Activated naive CD4-positive, alpha-beta T cell treated with anti-CD3 and anti-CD28 coated beads, Interleukin-2, amount 50 U/mL, for 72 hours (primary cell): ENCODE data around the gene DLG2. TPM values are rescaled to one million over a fixed set of nuclear protein-coding genes. Genes with fewer than 3 reads are reported as not detected.

Experiments used
- ATAC-seq, 2 donors: fragments of 150-1000 bp; cut with Tn5 transposase; 2 replicates each; pipeline ENCODE4 v1.10.0; 2021; ENCODE audit warnings: mild to moderate bottlenecking in 2 of 2, moderate library complexity in 2 of 2
- DNase-seq, 2 donors: peaks; one replicate each; pipeline ENCODE4 v3.0.0; 2021 to 2022; ENCODE audit warnings: low spot score in 2 of 2
- H3K27ac Mint-ChIP-seq, 2 donors: one replicate each; pipeline ENCODE4 v1.8.0; 2022; ENCODE audit warnings: mild to moderate bottlenecking in 2 of 2, mixed read lengths in 2 of 2
- H3K36me3 Mint-ChIP-seq, 2 donors: one replicate each; pipeline ENCODE4 v1.8.0; 2022; ENCODE audit warnings: mixed read lengths in 2 of 2
- H3K9me3 Mint-ChIP-seq, 2 donors: one replicate each; pipeline ENCODE4 v1.8.0; 2022; ENCODE audit warnings: mixed read lengths in 2 of 2
- total RNA-seq, 2 donors: library from RNA; stranded (reverse); gene quantifications; one replicate each; pipeline ENCODE4 v1.2.3, GENCODE V29; 2022

Gene DLG2
- total RNA-seq, 2 donors from 2014 or later: 4.2 to 5.4 TPM

GRCh38 chr11:84012171-84012826 is 1614.8 kb downstream of the DLG2 start:
- ATAC-seq (no peak), DNase-seq (no peak)
- H3K27ac Mint-ChIP-seq: no peak overlapping the region
- H3K36me3 Mint-ChIP-seq: no peaks in the 10 kb centered on the region
- H3K9me3 Mint-ChIP-seq: peaks cover 9 to 11% of the 10 kb centered on the region in 2 donors

GRCh38 chr11:84003181-84003580 is 1624.0 kb downstream of the DLG2 start:
- DNase-seq (no peak), ATAC-seq (no peak)
- Mint-ChIP-seq H3K36me3 (peaks cover 6 to 8% of the 10 kb centered on the region in 2 donors), H3K27ac (no peak overlapping the region), H3K9me3 (peaks cover 32 to 41% of the 10 kb centered on the region in 2 donors)

DNA sequence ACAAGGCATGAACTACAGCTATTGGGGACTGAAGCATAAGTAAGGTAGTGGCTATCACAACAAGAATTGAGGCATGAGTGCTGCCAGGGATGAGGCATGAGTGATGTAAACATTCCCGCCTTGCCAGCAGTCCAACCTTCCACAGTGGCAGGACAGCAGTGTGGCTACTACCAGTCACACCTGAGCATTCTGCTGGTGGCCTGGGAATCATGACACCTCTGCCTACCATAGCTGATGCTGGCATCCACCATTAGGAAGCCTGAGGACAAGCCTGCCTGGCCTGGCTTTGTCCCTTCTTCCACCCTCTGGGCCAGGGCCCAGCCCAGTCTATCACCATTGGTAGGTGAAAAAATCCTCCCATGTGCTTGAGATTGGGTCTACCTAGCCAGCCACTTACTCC is 1628.2 kb downstream of the DLG2 start:
- H3K9me3 Mint-ChIP-seq: peaks cover 26 to 48% of the 10 kb centered on the region in 2 donors
- DNase-seq (no peak), ATAC-seq (no peak)
- no peak overlapping the region for H3K27ac Mint-ChIP-seq
- H3K36me3 Mint-ChIP-seq: peaks cover 8 to 11% of the 10 kb centered on the region in 2 donors

DNA sequence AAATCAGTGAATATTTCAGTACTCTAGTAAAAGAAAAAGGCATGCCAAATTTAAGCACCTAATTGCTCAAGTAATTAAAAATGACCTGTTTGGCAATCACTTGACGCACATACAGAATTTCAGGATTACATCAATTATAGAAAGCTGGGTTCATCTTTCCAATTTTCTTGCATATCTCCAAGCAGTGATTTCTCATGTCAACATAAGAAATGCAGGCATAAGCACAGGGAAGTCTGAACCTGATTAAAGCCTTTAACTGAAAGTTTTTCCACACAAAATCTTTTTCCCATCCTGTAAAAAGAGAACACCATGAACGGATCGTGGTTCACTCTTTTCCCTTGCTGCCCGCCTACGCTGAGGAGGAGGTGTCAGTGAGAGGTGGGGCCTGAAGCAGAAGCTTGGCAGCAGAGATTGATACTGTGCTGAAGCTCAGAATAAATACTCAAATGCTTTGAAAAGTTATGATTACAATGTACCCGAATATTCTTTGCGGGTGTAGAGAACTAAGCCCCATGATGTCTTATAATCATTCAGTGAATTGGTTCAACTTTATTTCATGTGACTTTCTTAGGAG is 1636.9 kb downstream of the DLG2 start:
- H3K36me3 Mint-ChIP-seq: no peaks in the 10 kb centered on the region
- DNase-seq: no peak
- ATAC-seq: no peak
- H3K27ac Mint-ChIP-seq: no peak overlapping the region
- H3K9me3 Mint-ChIP-seq: peaks cover 4 to 22% of the 10 kb centered on the region in 2 donors

GRCh38 chr11:83982825-83983224 is 1644.3 kb downstream of the DLG2 start:
- Mint-ChIP-seq H3K27ac (no peak overlapping the region), H3K36me3 (no peaks in the 10 kb centered on the region), H3K9me3 (peaks cover 0 to 8% of the 10 kb centered on the region in 2 donors)
- DNase-seq (no peak), ATAC-seq (no peak)

GRCh38 chr11:83979593-83979992 is 1647.6 kb downstream of the DLG2 start:
- no peak for ATAC-seq
- Mint-ChIP-seq H3K36me3 (no peaks in the 10 kb centered on the region), H3K27ac (no peak overlapping the region), H3K9me3 (peaks cover 0 to 7% of the 10 kb centered on the region in 2 donors)
- no peak for DNase-seq

GRCh38 chr11:83978942-83979341 is 1648.2 kb downstream of the DLG2 start:
- no peak for ATAC-seq

DNA sequence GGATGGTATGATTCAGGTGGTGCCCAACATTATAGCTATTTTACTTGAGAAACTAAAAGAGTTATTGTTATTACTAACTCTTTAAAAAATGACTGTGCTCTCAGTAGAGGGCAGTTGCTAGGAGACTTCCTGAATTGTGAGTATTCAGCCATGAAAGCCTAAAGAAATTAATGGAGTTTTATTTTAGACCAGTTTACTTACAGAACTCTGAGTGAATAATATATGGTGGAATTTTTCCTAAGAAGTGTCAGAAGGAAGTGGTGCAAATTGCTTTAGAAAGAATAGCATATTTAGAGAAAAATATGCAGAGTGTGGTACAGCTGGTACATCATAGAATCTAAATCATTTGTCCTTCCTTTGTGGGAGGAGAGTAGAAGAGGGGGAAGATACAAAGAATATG is 1651.1 kb downstream of the DLG2 start:
- no peaks in the 10 kb centered on the region for H3K36me3 Mint-ChIP-seq
- H3K9me3 Mint-ChIP-seq: peaks cover 3 to 10% of the 10 kb centered on the region in 2 donors
- no peak for ATAC-seq
- DNase-seq: no peak
- no peak overlapping the region for H3K27ac Mint-ChIP-seq

More at GRCh38 chr11:83978942-83979341, 1648.2 kb downstream of the DLG2 start:
- DNase-seq: no peak
- peaks cover 0 to 7% of the 10 kb centered on the region in 2 donors for H3K9me3 Mint-ChIP-seq
- H3K27ac Mint-ChIP-seq: no peak overlapping the region
- H3K36me3 Mint-ChIP-seq: no peaks in the 10 kb centered on the region

DNA sequence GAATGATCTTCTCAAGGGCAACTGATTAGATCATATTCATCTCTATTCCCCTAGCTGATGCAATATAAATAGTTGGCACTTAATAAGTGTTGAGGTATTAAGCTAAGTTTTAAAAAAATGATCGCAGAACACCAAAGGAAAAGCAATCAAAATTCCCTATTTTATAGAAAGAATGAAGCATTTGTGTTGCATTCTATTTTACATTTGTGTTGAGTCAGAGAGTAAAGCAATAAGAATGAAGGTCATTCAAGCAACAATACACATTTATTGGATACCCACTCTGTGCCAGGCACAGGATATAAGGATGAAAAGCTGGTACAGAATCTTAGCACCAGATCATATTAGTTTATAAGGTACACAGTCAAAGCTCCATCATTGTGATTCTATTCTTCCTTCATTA is 1654.6 kb downstream of the DLG2 start:
- ATAC-seq: no peak
- Mint-ChIP-seq H3K36me3 (no peaks in the 10 kb centered on the region), H3K27ac (no peak overlapping the region), H3K9me3 (peaks cover 5 to 8% of the 10 kb centered on the region in 2 donors)
- no peak for DNase-seq

- Mint-ChIP-seq H3K9me3 (peaks cover 5% of the 10 kb centered on the region in 2 donors), H3K27ac (no peak overlapping the region), H3K36me3 (no peaks in the 10 kb centered on the region)
- ATAC-seq (no peak), DNase-seq (no peak)
Measured at GRCh38 chr11:83971063-83971462, 1656.1 kb downstream of the DLG2 start.

DNA sequence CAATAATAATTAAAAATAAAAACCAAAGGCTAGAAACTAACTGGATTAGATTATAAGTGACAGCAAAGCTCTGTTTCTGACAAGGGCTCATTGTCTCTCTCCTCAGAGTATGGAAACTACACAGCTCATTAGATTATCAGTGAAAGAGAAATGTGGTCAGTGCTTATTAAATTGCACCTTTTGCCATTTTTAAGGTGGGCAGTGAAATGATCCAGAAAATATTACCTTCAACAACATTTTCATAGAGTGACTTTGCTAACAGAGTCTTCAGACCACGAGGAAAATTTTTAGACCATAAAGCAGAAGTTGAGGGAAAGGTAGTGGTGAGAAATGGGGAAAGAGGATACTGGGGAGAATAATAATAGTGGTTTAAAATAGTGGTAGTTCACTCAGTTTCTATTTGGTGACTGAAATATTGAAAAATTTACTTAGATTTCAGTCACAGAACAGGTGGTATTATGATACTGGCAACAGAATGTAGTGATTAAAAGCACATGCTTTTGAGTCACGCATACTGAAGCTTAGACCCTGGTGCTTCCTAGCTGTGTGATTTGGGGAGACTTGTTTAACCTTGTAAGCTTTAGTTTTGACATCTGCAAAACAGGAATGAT is 1657.0 kb downstream of the DLG2 start:
- ATAC-seq (no peak), DNase-seq (no peak)
- no peaks in the 10 kb centered on the region for H3K36me3 Mint-ChIP-seq
- peaks cover 5% of the 10 kb centered on the region in 2 donors for H3K9me3 Mint-ChIP-seq
- no peak overlapping the region for H3K27ac Mint-ChIP-seq

GRCh38 chr11:83957038-83957900 is 1669.9 kb downstream of the DLG2 start:
- ATAC-seq: no peak
- H3K36me3 Mint-ChIP-seq: no peaks in the 10 kb centered on the region
- DNase-seq: no peak
- no peak overlapping the region for H3K27ac Mint-ChIP-seq
- H3K9me3 Mint-ChIP-seq: no peaks in the 10 kb centered on the region

- peaks cover 3 to 6% of the 10 kb centered on the region in 2 donors for H3K9me3 Mint-ChIP-seq
- ATAC-seq: no peak
- no peak for DNase-seq
- H3K27ac Mint-ChIP-seq: no peak overlapping the region
- no peaks in the 10 kb centered on the region for H3K36me3 Mint-ChIP-seq
Measured at GRCh38 chr11:83956119-83956697, 1670.9 kb downstream of the DLG2 start.

DNA sequence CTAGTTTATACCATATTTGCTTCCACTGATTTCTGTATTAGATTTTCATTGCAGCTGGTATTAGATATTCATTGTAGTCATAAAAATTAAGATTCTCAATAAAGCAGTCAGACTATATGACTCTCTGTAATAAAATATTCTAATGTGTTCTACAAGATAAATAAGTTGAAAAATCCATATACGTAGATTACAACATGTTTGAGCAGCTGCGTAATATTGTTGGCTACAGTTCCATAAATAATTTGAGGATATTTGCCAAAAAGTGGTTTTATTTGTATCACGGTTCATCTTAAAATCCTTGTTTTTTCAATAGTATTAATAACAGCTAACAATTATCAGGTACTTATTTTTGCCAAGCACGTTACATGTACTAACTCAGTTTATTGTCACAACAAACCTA is 1672.4 kb downstream of the DLG2 start:
- H3K36me3 Mint-ChIP-seq: no peaks in the 10 kb centered on the region
- ATAC-seq (no peak), DNase-seq (no peak)
- peaks cover 7 to 8% of the 10 kb centered on the region in 2 donors for H3K9me3 Mint-ChIP-seq
- H3K27ac Mint-ChIP-seq: no peak overlapping the region

DNA sequence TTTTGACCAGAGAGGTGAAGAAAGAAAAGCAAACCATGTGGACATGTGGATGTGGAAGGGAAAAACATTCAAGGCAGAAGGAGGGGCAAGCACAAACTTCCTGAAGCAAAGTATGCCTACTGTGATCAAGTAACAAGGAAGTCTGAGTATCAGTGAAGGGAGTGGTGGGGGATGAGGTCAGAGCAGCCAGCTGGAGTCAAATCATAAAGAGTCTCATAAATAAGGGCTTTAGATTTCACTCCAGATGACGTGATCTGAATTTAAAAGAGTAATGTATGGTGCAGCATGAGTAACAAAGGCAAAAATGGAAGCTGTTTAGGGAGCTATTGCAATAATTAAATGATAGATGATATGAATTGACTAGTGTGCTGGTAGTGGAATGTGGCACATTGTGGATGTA is 1675.6 kb downstream of the DLG2 start:
- ATAC-seq (no peak), DNase-seq (no peak)
- Mint-ChIP-seq H3K9me3 (peaks cover 8 to 10% of the 10 kb centered on the region in 2 donors), H3K27ac (no peak overlapping the region), H3K36me3 (no peaks in the 10 kb centered on the region)

DNA sequence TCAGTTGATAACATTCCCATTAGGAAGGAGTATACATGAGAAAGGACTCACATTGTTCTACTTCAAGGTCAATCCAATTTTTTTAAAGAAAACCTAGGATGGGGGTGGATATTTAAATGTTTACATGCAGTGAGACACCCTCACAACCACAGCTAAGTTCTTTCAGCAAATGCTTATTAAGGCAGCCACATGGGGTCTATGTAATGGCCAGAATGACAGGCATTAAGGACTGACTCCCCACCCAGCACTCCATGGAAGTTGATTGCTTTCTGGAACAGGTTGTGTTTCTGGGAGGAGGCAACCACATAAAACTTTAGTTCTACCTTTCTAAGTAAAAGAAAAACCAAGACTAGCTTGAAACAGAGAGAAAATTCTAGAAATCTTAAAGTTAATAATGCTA is 1678.9 kb downstream of the DLG2 start:
- Mint-ChIP-seq H3K27ac (no peak overlapping the region), H3K9me3 (peaks cover 14 to 19% of the 10 kb centered on the region in 2 donors), H3K36me3 (no peaks in the 10 kb centered on the region)
- ATAC-seq: no peak
- DNase-seq: no peak

GRCh38 chr11:83945976-83946375 is 1681.2 kb downstream of the DLG2 start:
- DNase-seq (no peak), ATAC-seq (no peak)
- H3K36me3 Mint-ChIP-seq: no peaks in the 10 kb centered on the region
- H3K9me3 Mint-ChIP-seq: peaks cover 8 to 14% of the 10 kb centered on the region in 2 donors
- no peak overlapping the region for H3K27ac Mint-ChIP-seq
